H1 (cell line): Measurements from ENCODE around the gene HACE1. TPM values are rescaled to one million over a fixed set of nuclear protein-coding genes. Genes with fewer than 3 reads are reported as not detected.

Experiments used
- CTCF ChIA-PET: fragments of 300-600 bp; sonication (Branson Sonifier 250); formaldehyde crosslinking; loops from one replicate; lab custom pipeline; 2021; ENCODE audit not compliant: partially characterized antibody; lab: Charles Lee
- POLR2A ChIA-PET: fragments of 300-600 bp; sonication (Branson Sonifier 250); formaldehyde crosslinking; loops from one replicate; lab custom pipeline; 2021; ENCODE audit warnings: inconsistent platforms; ENCODE audit not compliant: partially characterized antibody; lab: Charles Lee
- DNase-seq, 2 experiments: peaks; one replicate each; pipeline versions ENCODE4 v3.0.0 to v3.0.0-alpha.2; 2010 to 2022; ENCODE audit warnings: low spot score in 2 of 2, low read depth in 1 of 2, mixed read lengths in 1 of 2
- FAIRE-seq: peaks from 2 replicates; lab custom pipeline; 2011; peaks lifted over from hg19 to GRCh38; lab: Jason Lieb, UNC
- H2AFZ ChIP-seq: 2 replicates; pipeline ENCODE4 v1.8.1; 2012; ENCODE audit warnings: low read length, inconsistent platforms
- H2AK5ac ChIP-seq: 2 replicates; pipeline ENCODE4 v1.6.1; 2013; ENCODE audit warnings: low read depth, low read length
- H2BK120ac ChIP-seq: replicated peaks from 2 replicates; pipeline ENCODE3; 2013; ENCODE audit warnings: low read depth, low read length, inconsistent platforms
- H2BK12ac ChIP-seq: 2 replicates; pipeline ENCODE4 v1.6.1; 2013; ENCODE audit warnings: low read depth, low read length
- H2BK15ac ChIP-seq: 2 replicates; pipeline ENCODE4 v1.6.1; 2013; ENCODE audit warnings: low read length
- H2BK20ac ChIP-seq: 2 replicates; pipeline ENCODE4 v1.6.1; 2013; ENCODE audit warnings: low read length
- H2BK5ac ChIP-seq: 2 replicates; pipeline ENCODE4 v1.6.1; 2013; ENCODE audit warnings: low read depth, low read length
- H3K14ac ChIP-seq: 2 replicates; pipeline ENCODE4 v1.6.1; 2013; ENCODE audit warnings: inconsistent platforms; ENCODE audit not compliant: insufficient read length
- H3K18ac ChIP-seq: 2 replicates; pipeline ENCODE4 v1.6.1; 2013; ENCODE audit warnings: low read length; ENCODE audit errors: extremely low read depth
- H3K23ac ChIP-seq: 2 replicates; pipeline ENCODE4 v1.6.1; 2013; ENCODE audit warnings: inconsistent platforms; ENCODE audit not compliant: insufficient read length
- H3K23me2 ChIP-seq: 2 replicates; pipeline ENCODE4 v1.6.1; 2013; ENCODE audit warnings: low read depth, low read length
- H3K27ac ChIP-seq: 2 replicates; pipeline ENCODE4 v1.6.1; 2011; ENCODE audit warnings: low read depth, low read length, inconsistent platforms
- H3K27me3 ChIP-seq, 4 experiments: replicated peaks in 1 of 4; 1 replicate in 1 of 4; 2 replicates in 3 of 4; pipeline versions ENCODE4 v1.6.1 to v1.8.1; 2011 to 2013; ENCODE audit warnings: low read length in 3 of 4, mild to moderate bottlenecking in 3 of 4, inconsistent platforms in 2 of 4, mixed read lengths in 2 of 4, moderate library complexity in 1 of 4; ENCODE audit not compliant: control insufficient read depth in 3 of 4, insufficient read depth in 3 of 4; ENCODE audit errors: extremely low read depth in 1 of 4
- H3K36me3 ChIP-seq, 4 experiments: 2 replicates each; pipeline versions ENCODE4 v1.6.1 to v1.8.1; 2011 to 2013; ENCODE audit warnings: mild to moderate bottlenecking in 4 of 4, low read length in 3 of 4, moderate library complexity in 2 of 4, control low read depth in 1 of 4, inconsistent platforms in 1 of 4; ENCODE audit not compliant: insufficient read depth in 4 of 4, control insufficient read depth in 2 of 4
- H3K4ac ChIP-seq: replicated peaks from 2 replicates; pipeline ENCODE3; 2013; ENCODE audit warnings: low read length, low read depth, mixed read lengths, inconsistent platforms; ENCODE audit not compliant: insufficient read length
- H3K4me1 ChIP-seq, 4 experiments: replicated peaks in 1 of 4; 1 replicate in 1 of 4; 2 replicates in 3 of 4; pipeline versions ENCODE4 v1.6.1 to v1.8.1; 2011 to 2013; ENCODE audit warnings: low read length in 3 of 4, inconsistent platforms in 2 of 4, mixed read lengths in 1 of 4; ENCODE audit not compliant: insufficient read depth in 4 of 4, control insufficient read depth in 3 of 4
- H3K4me2 ChIP-seq, 2 experiments: 2 replicates each; pipeline versions ENCODE4 v1.6.1 to v1.8.1; 2011 to 2013; ENCODE audit warnings: low read depth in 2 of 2, low read length in 2 of 2, control low read depth in 1 of 2, inconsistent platforms in 1 of 2, mild to moderate bottlenecking in 1 of 2; ENCODE audit not compliant: insufficient read depth in 1 of 2
- H3K4me3 ChIP-seq, 4 experiments: fragments of 200-600, 300-600 bp in 1 of 4; sonication (generic), shearing (Covaris generic), sonication (Bioruptor Twin) in 1 of 4; 2 replicates each; pipeline versions ENCODE4 v1.5.1 to v1.8.1; 2011 to 2016; ENCODE audit warnings: low read length in 4 of 4, low read depth in 3 of 4, control low read depth in 2 of 4, inconsistent platforms in 2 of 4, mild to moderate bottlenecking in 2 of 4, mixed read lengths in 1 of 4, moderate library complexity in 1 of 4; ENCODE audit not compliant: insufficient read depth in 2 of 4; ENCODE audit errors: extremely low read depth in 1 of 4
- H3K56ac ChIP-seq: replicated peaks from 2 replicates; pipeline ENCODE3; 2013; ENCODE audit warnings: low read depth, mild to moderate bottlenecking, mixed read lengths, low read length, inconsistent platforms; ENCODE audit not compliant: insufficient read length
- H3K79me1 ChIP-seq: 2 replicates; pipeline ENCODE4 v1.6.1; 2013; ENCODE audit warnings: low read depth, low read length, control low read depth
- H3K79me2 ChIP-seq, 2 experiments: 2 replicates each; pipeline versions ENCODE4 v1.6.1 to v1.8.1; 2012 to 2013; ENCODE audit warnings: low read length in 2 of 2, mild to moderate bottlenecking in 2 of 2, inconsistent platforms in 1 of 2; ENCODE audit not compliant: insufficient read depth in 2 of 2, control insufficient read depth in 1 of 2
- H3K9ac ChIP-seq, 4 experiments: replicated peaks in 1 of 4; 1 replicate in 1 of 4; 2 replicates in 3 of 4; pipeline versions ENCODE4 v1.6.1 to v1.8.1; 2011 to 2013; ENCODE audit warnings: low read depth in 3 of 4, low read length in 3 of 4, control low read depth in 2 of 4, mild to moderate bottlenecking in 2 of 4, moderate library complexity in 2 of 4, inconsistent platforms in 1 of 4; ENCODE audit errors: extremely low read depth in 1 of 4
- H3K9me3 ChIP-seq, 2 experiments: 2 replicates each; pipeline versions ENCODE4 v1.6.1 to v1.8.1; 2012 to 2013; ENCODE audit warnings: mild to moderate bottlenecking in 2 of 2, moderate library complexity in 2 of 2, control low read depth in 1 of 2, inconsistent platforms in 1 of 2, low read depth in 1 of 2, low read length in 1 of 2, mixed read lengths in 1 of 2; ENCODE audit not compliant: insufficient read depth in 2 of 2
- H4K20me1 ChIP-seq, 2 experiments: replicated peaks in 1 of 2; 2 replicates each; pipeline versions ENCODE3 to v1.8.1; 2011 to 2013; ENCODE audit warnings: inconsistent platforms in 2 of 2, low read length in 2 of 2, mild to moderate bottlenecking in 1 of 2; ENCODE audit not compliant: insufficient read depth in 2 of 2, control insufficient read depth in 1 of 2
- H4K5ac ChIP-seq: 2 replicates; pipeline ENCODE4 v1.6.1; 2013; ENCODE audit warnings: low read length, low read depth, mixed read lengths, inconsistent platforms; ENCODE audit not compliant: insufficient read length
- H4K8ac ChIP-seq: 2 replicates; pipeline ENCODE4 v1.8.0; 2013; ENCODE audit warnings: mild to moderate bottlenecking, moderate library complexity, low read length, inconsistent platforms; ENCODE audit not compliant: insufficient read depth; ENCODE audit errors: extremely low read depth
- H4K91ac ChIP-seq: replicated peaks from 2 replicates; pipeline ENCODE3; 2013; ENCODE audit warnings: low read length, mixed read lengths, inconsistent platforms; ENCODE audit not compliant: insufficient read length
- GABPA ChIP-seq: IDR thresholded peaks from 2 replicates; pipeline ENCODE4 v1.6.1; 2011; ENCODE audit warnings: mild to moderate bottlenecking, low read length, moderate library complexity, borderline replicate concordance; ENCODE audit not compliant: insufficient read depth
- MAX ChIP-seq: IDR thresholded peaks from 2 replicates; pipeline ENCODE4 v1.6.1; 2012; ENCODE audit warnings: inconsistent platforms
- TCF12 ChIP-seq: IDR thresholded peaks from 2 replicates; pipeline ENCODE4 v1.6.1; 2011; ENCODE audit warnings: low read depth, mild to moderate bottlenecking, low read length
- WGBS, 2 experiments: shearing (Covaris generic) in 1 of 2; methylation state at CpG; one replicate each; pipeline versions ENCODE4 v1.1.6 to v1.1.7; 2013 to 2015; ENCODE audit warnings: low lambda C conversion rate in 2 of 2, mixed read lengths in 2 of 2, inconsistent platforms in 1 of 2, low coverage in 1 of 2, missing lambda C conversion rate in 1 of 2; ENCODE audit not compliant: insufficient replicate concordance in 2 of 2, insufficient coverage in 1 of 2, insufficient read length in 1 of 2; ENCODE audit errors: extremely low coverage in 1 of 2, missing lambda C conversion rate in 1 of 2; 5-methylcytosine and 5-hydroxymethylcytosine counted together
- polyA plus RNA-seq, 7 experiments: library from polyadenylated mRNA; depleted of rRNA in 3 of 7; stranded (reverse) in 5 of 7; unstranded in 2 of 7; fragments of >200 nt in 5 of 7; fragments of 200-250 nt in 2 of 7; gene quantifications; 1 replicate in 5 of 7; 2 replicates in 1 of 7; 4 replicates in 1 of 7; pipeline versions ENCODE4 v1.2.1 to v1.2.3, GENCODE V29; 2011 to 2013; ENCODE audit warnings: missing spikeins in 2 of 7, mixed read lengths in 2 of 7
- total RNA-seq: library from RNA; stranded (reverse); fragmentation: NEBNext Ultra II Directional; extraction: Animal tissue kit (Norgen Biotek cat#: 25700); gene quantifications from 2 replicates; pipeline ENCODE4 v1.2.1, GENCODE V29; 2021
- TF ChIP-seq, protein P1 (sequence below): IDR thresholded peaks from 2 replicates; pipeline ENCODE4 v1.6.1; 2012; ENCODE audit warnings: inconsistent platforms

HACE1 gene
- total and polyA plus RNA-seq, 2 of the 8 experiments (the other 6 are each of a cell fraction or from before 2014, with no cell fraction given), result 7.1 to 21.3 TPM

GRCh38 chr6:104896914-104897313 is 37.2 kb upstream of the HACE1 start:
- Histone ChIP-seq H2BK20ac (no peak overlapping the region), H2BK5ac (no peak overlapping the region), H2BK15ac (no peak overlapping the region), H3K18ac (no peak overlapping the region), H3K79me1 (no peaks in the 10 kb centered on the region), H3K79me2 (no peaks in the 10 kb centered on the region), H4K20me1 (no peaks in the 10 kb centered on the region), H3K4me2 (no peak overlapping the region), H4K8ac (no peak overlapping the region), H3K36me3 (no peaks in the 10 kb centered on the region), H3K4ac (no peak overlapping the region), H3K4me3 (no peak overlapping the region), H4K5ac (no peak overlapping the region), H3K23me2 (no peaks in the 10 kb centered on the region; the same call in 1 of the 2 replicates), H2AK5ac (no peak overlapping the region), H2AFZ (no peak overlapping the region), H4K91ac (no peak overlapping the region), H3K27me3 (no peaks in the 10 kb centered on the region), H3K14ac (no peak overlapping the region), H3K9ac (no peak overlapping the region), H3K23ac (no peak overlapping the region), H2BK120ac (no peak overlapping the region), H3K9me3 (0 out of 4 replicates have a peak, but pooled peaks cover 0 to 3% of the 10 kb centered on the region in 2 experiments), H3K27ac (no peak overlapping the region), H3K4me1 (no peaks in the 10 kb centered on the region), H2BK12ac (no peak overlapping the region), H3K56ac (no peak overlapping the region)
- ChIA-PET POLR2A (no interaction called here), CTCF (interaction anchor here (1.1 to 1.8 kb wide), 4 partner anchors 11 to 30 kb away, joined by 3 to 18 read pairs (median 6); no protein-coding TSS in a partner anchor)
- no peak for DNase-seq
- 91% methylated on average over 5 of the region's 5 CpGs; no CpG with 5 or more reads in 1 of the 2 experiments for WGBS, 2 experiments
- no peak for TF ChIP-seq MAX
- TF ChIP-seq, protein P1, sequence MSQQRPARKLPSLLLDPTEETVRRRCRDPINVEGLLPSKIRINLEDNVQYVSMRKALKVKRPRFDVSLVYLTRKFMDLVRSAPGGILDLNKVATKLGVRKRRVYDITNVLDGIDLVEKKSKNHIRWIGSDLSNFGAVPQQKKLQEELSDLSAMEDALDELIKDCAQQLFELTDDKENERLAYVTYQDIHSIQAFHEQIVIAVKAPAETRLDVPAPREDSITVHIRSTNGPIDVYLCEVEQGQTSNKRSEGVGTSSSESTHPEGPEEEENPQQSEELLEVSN, result no peak
- TF ChIP-seq TCF12, result no peak
- no peak for TF ChIP-seq GABPA
- FAIRE-seq, result no peak
